ENCODE measurements around the gene NEFH.

The NEFH gene

GRCh38 chr22:29482726-29483125, 2.7 kb downstream of the NEFH start:
- no peak for ATAC-seq
- TF ChIP-seq TOX (CRISPR knock-in tag; IDR thresholded peaks at IDR 0.05; ENCODE audit: borderline replicate concordance) = no peak
- TF ChIP-seq TCF4 (CRISPR knock-in tag; IDR thresholded peaks at IDR 0.05; ENCODE audit: borderline replicate concordance) = no peak
- no peak for TF ChIP-seq CSDC2 (CRISPR knock-in tag; IDR thresholded peaks at IDR 0.05)
- no peak for TF ChIP-seq ZFP3 (CRISPR knock-in tag; IDR thresholded peaks at IDR 0.05)
- no peak for TF ChIP-seq ISL1 (CRISPR knock-in tag; IDR thresholded peaks at IDR 0.05)
- TF ChIP-seq CREB5 (CRISPR knock-in tag; IDR thresholded peaks at IDR 0.05; ENCODE audit: low read depth) = no peak
- TF ChIP-seq ZNF70 (CRISPR knock-in tag; IDR thresholded peaks at IDR 0.05) = no peak
- no peak for TF ChIP-seq ZNF8 (CRISPR knock-in tag; IDR thresholded peaks at IDR 0.05)
- TF ChIP-seq ZC3H10 (CRISPR knock-in tag; IDR thresholded peaks at IDR 0.05) = no peak
- TF ChIP-seq ESRRG (CRISPR knock-in tag; IDR thresholded peaks at IDR 0.05) = no peak
- no peak for TF ChIP-seq ZNF565 (CRISPR knock-in tag; conservative IDR thresholded peaks at IDR 0.05; ENCODE audit: low read depth)
- no peak for TF ChIP-seq POU6F1 (CRISPR knock-in tag; IDR thresholded peaks at IDR 0.05; ENCODE audit: borderline replicate concordance, low read depth)
- TF ChIP-seq PPARA (CRISPR knock-in tag; IDR thresholded peaks at IDR 0.05; ENCODE audit: borderline replicate concordance) = no peak
- TF ChIP-seq ZFP30 (CRISPR knock-in tag; IDR thresholded peaks at IDR 0.05) = no peak
- no peak for TF ChIP-seq TSHZ2 (CRISPR knock-in tag; IDR thresholded peaks at IDR 0.05)
- no peak for TF ChIP-seq GLIS3 (CRISPR knock-in tag; IDR thresholded peaks at IDR 0.05)
- TF ChIP-seq, protein P1, sequence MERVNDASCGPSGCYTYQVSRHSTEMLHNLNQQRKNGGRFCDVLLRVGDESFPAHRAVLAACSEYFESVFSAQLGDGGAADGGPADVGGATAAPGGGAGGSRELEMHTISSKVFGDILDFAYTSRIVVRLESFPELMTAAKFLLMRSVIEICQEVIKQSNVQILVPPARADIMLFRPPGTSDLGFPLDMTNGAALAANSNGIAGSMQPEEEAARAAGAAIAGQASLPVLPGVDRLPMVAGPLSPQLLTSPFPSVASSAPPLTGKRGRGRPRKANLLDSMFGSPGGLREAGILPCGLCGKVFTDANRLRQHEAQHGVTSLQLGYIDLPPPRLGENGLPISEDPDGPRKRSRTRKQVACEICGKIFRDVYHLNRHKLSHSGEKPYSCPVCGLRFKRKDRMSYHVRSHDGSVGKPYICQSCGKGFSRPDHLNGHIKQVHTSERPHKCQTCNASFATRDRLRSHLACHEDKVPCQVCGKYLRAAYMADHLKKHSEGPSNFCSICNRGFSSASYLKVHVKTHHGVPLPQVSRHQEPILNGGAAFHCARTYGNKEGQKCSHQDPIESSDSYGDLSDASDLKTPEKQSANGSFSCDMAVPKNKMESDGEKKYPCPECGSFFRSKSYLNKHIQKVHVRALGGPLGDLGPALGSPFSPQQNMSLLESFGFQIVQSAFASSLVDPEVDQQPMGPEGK (CRISPR knock-in tag; IDR thresholded peaks at IDR 0.05; ENCODE audit: borderline replicate concordance) = no peak
- no peak for TF ChIP-seq OSR1 (CRISPR knock-in tag; IDR thresholded peaks at IDR 0.05)
- no peak for TF ChIP-seq SNAI2 (CRISPR knock-in tag; IDR thresholded peaks at IDR 0.05)
- TF ChIP-seq, protein P2, sequence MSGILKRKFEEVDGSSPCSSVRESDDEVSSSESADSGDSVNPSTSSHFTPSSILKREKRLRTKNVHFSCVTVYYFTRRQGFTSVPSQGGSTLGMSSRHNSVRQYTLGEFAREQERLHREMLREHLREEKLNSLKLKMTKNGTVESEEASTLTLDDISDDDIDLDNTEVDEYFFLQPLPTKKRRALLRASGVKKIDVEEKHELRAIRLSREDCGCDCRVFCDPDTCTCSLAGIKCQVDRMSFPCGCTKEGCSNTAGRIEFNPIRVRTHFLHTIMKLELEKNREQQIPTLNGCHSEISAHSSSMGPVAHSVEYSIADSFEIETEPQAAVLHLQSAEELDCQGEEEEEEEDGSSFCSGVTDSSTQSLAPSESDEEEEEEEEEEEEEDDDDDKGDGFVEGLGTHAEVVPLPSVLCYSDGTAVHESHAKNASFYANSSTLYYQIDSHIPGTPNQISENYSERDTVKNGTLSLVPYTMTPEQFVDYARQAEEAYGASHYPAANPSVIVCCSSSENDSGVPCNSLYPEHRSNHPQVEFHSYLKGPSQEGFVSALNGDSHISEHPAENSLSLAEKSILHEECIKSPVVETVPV (CRISPR knock-in tag; IDR thresholded peaks at IDR 0.05) = no peak

DNA sequence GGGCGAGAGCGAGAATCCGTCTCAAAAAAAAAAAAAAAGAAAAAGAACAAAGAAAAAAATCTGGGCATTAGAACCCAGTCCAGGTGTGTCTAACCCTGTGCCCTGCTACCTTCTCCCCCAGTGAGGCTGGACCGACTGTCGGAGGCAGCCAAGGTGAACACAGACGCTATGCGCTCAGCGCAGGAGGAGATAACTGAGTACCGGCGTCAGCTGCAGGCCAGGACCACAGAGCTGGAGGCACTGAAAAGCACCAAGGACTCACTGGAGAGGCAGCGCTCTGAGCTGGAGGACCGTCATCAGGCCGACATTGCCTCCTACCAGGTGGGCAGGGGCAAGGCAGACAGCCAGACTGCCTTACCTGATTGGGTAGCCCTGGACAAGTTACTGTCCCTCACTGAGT, 3.2 kb downstream of the NEFH start:
- no peak for TF ChIP-seq GLIS3 (CRISPR knock-in tag; IDR thresholded peaks at IDR 0.05)
- no peak for ATAC-seq

DNA sequence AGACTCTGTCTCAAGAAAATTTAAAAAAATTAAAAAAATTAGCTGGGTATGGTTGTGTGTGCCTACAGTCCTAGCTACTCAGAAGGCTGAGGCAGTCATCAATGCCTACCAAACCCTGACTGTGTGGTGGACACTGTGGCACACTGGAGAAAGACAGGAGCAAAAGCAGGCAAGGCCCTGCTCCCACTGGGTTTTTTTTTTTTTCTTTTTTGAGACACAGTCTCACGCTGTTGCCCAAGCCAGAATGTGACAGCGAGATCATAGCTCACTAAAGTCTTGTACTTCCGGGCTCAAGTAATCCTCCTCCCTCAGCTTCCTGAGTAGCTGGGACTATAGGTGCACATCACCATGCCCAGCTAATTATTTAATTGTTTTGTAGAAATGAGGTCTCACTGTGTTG, 4.6 kb downstream of the NEFH start:
- ATAC-seq = no peak
- TF ChIP-seq ZFP3 (CRISPR knock-in tag; IDR thresholded peaks at IDR 0.05) (no peak), TCF4 (CRISPR knock-in tag; IDR thresholded peaks at IDR 0.05; ENCODE audit: borderline replicate concordance) (no peak), CSDC2 (CRISPR knock-in tag; IDR thresholded peaks at IDR 0.05) (no peak), ISL1 (CRISPR knock-in tag; IDR thresholded peaks at IDR 0.05) (no peak), ARNTL (CRISPR knock-in tag; IDR thresholded peaks at IDR 0.05; ENCODE audit: borderline replicate concordance, low read depth) (no peak), ZNF70 (CRISPR knock-in tag; IDR thresholded peaks at IDR 0.05) (no peak), TSHZ2 (CRISPR knock-in tag; IDR thresholded peaks at IDR 0.05) (no peak)
- TF ChIP-seq, protein P1 (CRISPR knock-in tag; IDR thresholded peaks at IDR 0.05; ENCODE audit: borderline replicate concordance) = no peak

All from SK-N-SH treated with all-trans-retinoic acid at 6 μM for 48 hours (cell line).